Measurements from ENCODE around the gene STIP1.

DNA sequence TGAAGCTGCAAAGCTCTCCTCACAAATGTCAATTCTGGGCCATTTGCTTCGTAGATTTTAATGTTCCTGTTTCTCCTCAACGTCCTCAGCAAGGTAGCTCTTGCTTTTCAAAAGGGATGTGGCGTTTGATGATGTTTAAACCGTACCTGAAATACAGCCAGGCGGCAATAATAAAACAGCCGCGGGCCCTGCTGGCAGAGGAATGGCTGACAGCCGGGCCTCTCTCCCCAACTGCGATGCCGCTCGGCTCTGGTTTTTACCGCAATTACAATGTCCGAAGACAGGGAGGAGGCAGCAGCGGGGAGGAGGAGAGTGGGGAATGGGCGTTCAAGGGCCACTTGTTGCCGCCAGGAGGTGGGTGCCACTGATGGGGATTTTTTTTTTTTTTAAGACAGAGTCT lies 47.6 kb upstream of the STIP1 start:
- TF ChIP-seq TAF1 (IDR thresholded peaks at IDR 0.05; ENCODE audit: low read depth) (no peak), POLR2AphosphoS5 (IDR thresholded peaks at IDR 0.05) (no peak), RAD21 (conservative IDR thresholded peaks at IDR 0.05) (no peak)
- TF ChIP-seq, protein P1, sequence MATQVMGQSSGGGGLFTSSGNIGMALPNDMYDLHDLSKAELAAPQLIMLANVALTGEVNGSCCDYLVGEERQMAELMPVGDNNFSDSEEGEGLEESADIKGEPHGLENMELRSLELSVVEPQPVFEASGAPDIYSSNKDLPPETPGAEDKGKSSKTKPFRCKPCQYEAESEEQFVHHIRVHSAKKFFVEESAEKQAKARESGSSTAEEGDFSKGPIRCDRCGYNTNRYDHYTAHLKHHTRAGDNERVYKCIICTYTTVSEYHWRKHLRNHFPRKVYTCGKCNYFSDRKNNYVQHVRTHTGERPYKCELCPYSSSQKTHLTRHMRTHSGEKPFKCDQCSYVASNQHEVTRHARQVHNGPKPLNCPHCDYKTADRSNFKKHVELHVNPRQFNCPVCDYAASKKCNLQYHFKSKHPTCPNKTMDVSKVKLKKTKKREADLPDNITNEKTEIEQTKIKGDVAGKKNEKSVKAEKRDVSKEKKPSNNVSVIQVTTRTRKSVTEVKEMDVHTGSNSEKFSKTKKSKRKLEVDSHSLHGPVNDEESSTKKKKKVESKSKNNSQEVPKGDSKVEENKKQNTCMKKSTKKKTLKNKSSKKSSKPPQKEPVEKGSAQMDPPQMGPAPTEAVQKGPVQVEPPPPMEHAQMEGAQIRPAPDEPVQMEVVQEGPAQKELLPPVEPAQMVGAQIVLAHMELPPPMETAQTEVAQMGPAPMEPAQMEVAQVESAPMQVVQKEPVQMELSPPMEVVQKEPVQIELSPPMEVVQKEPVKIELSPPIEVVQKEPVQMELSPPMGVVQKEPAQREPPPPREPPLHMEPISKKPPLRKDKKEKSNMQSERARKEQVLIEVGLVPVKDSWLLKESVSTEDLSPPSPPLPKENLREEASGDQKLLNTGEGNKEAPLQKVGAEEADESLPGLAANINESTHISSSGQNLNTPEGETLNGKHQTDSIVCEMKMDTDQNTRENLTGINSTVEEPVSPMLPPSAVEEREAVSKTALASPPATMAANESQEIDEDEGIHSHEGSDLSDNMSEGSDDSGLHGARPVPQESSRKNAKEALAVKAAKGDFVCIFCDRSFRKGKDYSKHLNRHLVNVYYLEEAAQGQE (IDR thresholded peaks at IDR 0.05; ENCODE audit: borderline replicate concordance), result no peak
